Measurements from ENCODE around the gene TRAIP.

Gene TRAIP

DNA sequence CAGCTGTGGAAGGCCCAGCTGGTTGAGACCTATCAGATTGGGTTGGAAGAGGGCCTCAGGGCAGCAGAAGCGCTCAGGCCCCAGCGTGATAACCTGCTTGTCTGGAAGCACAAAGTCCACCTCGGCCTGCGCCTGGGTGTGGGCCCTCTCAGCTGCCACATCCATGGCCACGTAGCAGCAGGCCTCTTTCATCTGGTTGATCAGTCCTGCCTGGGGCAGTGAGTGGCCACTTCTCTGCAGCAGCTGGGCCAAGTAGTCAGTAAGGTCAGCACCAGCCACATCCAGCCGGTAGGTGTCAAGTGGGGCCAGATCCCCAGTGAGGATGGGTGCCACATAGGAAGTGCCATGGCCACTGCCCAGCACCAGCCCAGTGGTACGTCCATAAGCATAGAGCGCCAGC is 17.3 kb upstream of the TRAIP start:
- no peak for DNase-seq (ENCODE audit: low read depth)

DNA sequence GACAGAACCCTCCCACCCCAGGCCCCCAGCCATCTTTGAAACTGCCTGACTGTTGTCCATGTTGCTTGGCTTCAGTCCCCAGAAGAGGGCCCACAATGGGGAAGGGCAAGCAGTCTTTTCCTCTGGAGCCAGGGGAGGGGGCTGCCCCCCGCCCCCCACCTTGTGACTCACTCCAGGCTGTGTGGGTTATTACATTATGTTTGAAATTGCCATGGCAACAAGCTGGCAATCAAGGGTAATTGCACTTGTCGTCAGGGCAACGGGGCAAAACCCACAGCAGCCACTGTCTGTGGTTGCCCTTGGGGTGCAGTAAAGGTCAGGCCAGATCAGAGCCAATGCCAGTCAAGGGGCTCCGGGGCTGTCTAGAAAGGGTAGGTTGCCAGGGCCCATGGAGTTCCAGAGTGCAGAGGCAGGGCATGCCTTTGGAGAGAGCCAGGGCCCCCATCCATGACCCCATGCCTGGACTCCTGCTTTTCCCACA is 16.5 kb upstream of the TRAIP start:
- no peak for DNase-seq (ENCODE audit: low read depth)

DNA sequence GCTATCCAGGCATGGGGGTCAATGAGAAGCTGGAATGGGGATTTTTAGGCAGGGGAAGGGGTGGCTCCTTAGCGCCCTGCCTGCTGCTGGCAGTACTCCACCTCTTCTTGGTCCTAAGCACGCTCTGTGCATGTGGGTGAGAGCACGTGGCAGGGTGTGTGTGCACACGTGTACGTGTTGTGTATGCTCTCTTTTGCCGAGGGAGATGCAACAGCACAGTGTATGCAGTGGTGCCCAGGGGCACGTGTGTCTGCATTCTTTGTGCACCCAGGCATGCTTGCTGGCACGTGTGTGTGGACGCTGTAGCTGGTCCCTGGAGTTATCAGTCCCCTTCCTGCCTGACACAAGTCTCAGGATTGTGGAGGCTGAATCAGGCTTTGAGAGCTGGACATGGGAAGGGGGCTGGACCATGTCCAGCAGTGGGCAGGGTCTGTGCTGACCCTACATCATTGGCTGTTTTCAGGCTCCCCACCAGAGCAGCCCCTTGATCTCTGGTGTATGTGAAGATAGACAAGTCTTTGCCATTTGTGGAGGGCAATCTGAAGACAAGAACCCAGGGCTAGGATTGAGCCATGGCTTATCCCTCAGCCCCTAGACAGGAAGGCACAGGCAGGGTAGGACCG is 15.3 kb upstream of the TRAIP start:
- DNase-seq (ENCODE audit: low read depth) = no peak

DNA sequence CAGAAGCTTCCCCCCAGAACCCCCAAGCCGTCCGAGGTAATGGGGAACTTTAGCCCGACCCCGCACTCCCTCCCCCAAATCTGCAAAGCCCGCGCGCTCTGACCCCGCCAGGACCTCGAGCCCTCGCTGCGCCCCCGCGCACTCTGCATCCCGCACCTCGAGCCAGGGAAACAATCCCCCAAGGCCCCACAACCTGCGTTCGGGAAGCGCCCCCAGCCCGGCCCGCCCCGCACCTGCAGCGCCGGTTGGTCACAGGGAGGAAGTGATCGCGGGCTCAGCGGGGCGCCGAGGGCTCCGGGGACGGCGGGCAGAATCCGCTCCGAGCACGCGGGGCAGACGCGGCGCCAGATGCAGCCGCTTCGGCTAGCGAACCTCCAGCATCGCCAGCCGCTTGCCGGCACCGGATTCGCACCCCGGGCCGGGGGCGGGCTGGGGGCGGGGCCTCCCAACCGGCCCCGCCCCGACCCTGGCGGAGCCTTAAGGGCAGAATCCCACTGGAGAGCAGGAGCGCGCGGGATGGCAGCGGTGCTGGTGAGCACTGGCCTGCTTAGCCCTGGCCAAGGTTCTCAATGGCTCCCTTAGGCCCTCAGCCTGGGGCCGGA is 13.3 kb upstream of the TRAIP start, which contains the start of gene CAMKV:
TSS of gene CAMKV (minus strand) at position 382 of the 602 bp plus-strand sequence. CDS start 7,518 bp downstream, outside the sequence.
- DNase-seq (ENCODE audit: low read depth) = no peak

DNA sequence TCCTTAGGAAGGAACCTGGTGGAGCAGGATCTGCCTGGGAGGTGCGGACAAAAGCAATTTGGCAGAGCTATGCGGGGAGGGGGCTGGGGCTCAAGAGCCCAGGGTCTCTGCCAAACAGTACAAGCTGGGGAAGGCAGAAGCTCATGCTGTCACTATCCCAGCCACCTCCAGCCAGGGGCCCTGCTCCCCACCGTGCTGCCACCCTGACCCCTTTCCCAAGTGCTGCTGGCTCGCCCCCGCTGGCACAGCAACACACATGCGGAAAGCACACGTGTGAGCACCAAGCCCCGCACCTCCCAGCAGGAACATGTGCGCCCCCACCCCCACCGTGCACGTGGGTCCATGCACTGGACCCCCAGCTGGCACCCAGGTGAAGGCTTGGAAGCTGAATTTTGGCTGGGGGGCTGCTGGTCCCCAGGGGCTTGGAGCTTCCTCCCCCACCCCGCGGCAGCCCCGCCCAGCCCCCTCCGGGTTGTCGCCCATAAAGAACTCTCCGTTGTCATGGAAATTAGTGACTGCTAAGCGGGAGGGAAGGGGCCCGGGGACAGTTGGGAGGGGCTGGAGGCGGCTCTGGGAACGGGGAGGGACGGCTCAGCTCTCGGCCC is 12.6 kb upstream of the TRAIP start:
- DNase-seq (ENCODE audit: low read depth) = no peak

DNA sequence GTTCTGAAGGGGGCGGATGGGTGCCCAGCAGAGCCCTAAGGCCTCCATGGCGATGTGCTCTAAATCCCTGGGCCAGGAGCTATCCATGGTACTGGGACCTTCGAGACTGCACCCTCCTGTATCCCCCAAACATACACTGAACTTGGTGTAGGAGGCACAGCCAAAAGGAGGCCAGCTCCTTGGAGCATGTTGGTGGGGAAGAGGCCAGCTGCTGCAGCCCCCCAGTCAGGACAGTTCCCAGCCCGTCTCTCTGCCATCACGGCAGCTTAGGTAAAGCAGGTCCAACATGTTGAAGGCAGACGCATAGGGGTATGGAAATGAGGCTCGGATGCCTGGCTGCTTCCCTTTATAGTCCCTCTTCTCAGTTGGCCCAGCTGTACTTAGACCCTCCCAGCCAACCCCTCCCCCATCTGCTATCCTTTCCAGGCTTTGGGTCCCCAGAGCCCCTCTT is 11.5 kb upstream of the TRAIP start:
- DNase-seq (ENCODE audit: low read depth) = no peak

DNA sequence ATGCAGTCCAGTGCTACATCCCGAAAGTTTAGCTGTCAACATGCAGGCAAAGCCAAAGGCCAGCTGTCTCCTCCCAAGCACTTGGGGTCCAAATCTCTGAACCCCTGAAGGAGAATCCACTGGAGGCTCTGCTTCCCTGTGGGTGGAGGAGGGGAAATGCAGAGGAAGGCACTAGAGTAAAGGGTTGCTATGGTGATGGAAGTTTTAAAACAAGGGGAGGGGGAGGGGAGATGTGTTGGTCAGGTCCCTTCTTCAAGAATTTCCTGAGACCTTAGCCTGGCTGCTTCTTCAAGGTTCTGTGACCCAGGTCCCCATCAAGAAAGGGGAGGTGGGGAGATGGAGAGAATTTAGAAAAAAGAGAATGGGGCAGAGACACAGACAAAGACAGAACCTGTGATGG is 11.0 kb upstream of the TRAIP start:
- no peak for DNase-seq (ENCODE audit: low read depth)

DNA sequence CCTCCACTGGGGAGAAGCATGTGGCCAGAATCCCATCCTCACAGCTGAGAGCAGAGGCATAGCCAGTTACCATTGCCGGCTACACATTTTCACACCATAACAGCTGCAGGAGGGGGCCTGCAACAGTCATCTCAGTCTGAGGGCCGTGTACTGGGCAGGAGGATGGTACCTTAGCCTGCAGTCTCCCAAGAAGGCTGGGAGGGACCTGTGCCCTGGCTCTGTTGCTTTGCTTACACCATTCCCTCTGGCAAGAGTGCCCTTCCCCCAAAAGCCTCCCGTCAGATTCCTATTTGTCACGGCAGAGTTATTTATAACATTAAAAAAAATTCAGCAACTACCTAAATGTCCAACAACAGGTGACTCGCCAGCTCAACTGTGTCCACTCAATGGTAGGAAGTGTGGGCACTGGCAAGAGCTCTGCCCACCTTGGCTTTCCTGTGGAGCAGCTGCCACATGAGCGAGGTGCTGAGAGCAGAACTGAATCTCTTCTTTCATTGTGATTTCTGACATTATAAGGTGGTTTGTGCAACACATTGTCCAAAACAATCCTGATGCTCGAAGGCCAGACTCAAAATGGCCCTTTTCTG is 8.9 kb upstream of the TRAIP start:
- no peak for DNase-seq (ENCODE audit: low read depth)

DNA sequence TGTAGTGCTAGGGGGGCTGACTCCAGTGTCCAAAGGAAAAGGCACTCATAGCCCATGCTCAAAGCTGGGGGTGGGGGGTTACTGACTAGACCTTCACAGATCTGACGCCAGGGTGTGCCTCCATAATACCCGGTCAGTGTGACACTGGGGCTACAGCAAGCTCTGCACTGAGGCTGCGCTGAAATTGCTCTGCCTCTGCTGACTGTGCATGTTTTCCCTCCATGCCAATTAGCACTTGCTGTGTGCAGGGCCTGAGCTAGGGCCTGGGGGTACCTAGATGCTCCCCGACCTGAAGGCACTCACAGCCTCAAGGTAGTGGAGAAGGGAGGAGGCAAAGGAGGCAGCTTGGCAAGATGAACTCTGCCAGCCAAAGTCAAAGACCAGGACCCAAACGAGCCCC is 8.1 kb upstream of the TRAIP start:
- no peak for DNase-seq (ENCODE audit: low read depth)

DNA sequence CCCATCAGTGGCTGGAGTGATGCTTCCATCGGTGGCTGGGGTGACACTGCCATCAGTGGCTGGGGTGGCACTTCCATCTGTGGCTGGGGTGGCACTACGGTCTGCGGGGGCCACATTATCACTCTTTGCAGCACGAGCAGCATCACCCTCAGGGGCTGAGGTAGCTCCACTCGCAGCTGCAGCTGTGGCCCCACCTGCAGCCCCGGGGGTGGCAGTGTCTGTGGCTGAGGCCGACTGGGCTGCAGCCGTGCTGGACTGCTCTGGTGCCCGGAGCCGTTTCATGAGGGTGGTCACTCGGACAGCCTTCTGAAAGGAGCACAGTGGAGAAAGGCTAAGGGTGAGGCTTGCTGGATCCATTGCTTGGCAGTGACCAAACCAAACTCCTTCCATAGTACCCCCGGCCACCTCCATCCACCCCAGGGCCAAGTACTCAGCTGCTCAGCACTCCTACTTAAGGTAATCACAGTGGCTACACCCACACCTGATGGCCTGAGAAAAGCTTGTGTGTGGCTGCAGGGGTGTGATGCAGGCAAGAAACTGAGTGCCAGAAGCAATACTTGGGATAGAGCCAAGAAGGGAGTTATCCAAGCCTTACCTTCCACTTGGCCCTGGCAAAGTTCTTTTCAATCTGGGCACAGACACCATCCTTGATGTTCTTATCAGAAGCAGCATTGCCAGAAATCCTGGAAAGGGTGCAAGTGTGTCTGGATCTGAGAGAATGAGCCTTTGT is 3.4 kb upstream of the TRAIP start:
- no peak for DNase-seq (ENCODE audit: low read depth)

DNA sequence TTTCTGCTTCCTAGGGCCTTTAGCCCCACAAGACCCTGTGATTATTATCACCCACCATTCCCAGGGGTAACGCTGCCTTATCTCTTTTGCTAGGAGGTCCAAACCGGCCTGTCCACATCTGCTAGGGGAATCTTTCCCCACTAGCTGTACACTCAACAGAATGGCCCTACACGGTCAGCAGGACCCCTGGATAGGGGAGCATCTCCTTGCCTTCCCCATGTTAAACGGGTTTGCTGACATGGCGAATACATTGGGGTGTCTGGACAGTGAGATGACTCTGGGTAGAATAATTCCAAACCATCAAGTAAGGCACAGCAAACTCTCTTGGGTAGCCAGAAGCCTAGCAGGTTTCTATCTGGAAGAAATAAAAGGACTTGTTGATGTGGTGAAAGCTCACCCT is 702 bp downstream of the TRAIP start:
- no peak for DNase-seq (ENCODE audit: low read depth)

DNA sequence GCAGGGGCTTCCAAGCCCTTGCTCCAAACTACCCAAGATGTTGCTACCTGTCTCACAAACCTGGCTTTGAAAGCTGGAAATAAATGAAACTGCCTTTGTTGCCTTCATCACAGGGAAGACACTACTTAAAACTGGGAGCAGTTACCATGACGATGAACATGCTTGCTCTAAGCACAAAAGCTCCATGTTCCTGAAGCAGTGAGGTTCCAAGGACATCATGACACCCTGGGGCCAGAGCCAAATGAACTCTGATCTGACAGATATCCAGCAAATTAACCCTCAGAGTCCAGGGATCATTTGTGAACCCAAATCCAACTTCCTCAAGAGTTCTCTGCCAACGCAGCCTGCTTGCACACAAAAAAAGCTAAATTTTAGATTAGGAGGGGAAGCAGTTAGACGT is 10.7 kb downstream of the TRAIP start:
- no peak for DNase-seq (ENCODE audit: low read depth)

DNA sequence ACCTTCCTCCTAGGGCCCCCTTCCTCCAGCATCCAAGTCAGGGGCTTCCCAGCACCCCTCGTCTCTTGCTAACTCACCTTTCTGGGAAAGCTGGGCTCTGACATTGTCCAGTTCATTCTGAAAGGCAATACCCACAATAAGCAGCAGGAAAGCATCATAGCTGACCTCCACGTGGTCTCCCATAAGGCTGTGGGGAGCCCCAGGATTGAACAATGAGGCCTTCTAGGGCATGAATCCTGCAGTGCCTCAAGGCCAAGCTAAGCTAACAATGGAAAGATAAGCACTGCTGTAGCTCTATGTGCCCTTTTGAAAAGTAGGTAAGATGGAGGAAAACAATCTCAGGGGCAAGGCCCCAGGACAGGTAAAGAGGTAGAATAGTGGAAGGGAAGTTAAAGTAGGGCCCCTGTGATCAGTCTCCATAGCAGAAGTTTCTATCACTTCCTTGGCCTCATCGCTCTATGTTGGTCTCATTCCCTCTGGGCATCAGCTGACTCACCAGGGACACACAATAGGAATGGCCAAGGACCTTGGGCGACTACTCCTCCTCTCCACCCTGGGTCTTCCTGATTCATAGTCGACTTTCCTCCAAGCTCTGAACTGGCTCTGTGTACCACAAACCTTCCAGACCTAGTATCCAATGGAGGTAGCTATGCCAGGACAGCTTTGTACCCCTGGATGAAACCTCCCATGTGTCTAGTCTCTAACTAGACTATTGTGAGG is 11.7 kb downstream of the TRAIP start:
- DNase-seq (ENCODE audit: low read depth) = no peak

DNA sequence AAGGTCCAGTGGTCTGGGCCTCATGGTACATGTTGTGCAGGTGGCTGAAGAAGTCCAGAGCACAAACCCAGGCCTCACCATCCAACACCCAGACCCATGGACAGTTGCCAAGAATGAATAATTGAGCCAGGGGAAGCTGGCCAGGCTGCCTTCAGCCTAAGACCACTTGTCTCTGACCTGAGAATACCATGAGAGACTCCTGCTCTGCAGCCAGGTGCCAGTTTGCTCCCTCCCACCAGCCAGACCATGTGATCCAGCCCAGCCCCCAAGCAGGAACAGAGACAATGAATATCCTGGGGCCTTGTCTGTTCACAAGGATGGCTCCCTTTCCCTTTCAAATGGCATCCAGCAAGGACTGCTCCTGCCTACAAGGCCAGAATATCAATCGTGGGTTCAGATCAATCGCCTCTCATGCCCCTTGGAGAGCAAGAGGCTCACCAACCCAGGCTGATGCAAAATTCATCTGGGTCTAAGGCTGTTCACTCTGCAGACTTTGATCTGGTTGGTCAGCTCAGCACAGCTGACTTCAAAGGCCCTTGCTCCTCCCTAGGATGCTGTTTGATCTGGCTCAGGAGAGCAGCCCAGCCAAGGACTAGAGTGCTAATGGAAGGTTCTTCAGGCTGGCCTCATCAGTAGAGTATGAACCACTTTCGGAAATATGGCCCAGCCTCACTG is 13.4 kb downstream of the TRAIP start:
- DNase-seq (ENCODE audit: low read depth) = no peak

DNA sequence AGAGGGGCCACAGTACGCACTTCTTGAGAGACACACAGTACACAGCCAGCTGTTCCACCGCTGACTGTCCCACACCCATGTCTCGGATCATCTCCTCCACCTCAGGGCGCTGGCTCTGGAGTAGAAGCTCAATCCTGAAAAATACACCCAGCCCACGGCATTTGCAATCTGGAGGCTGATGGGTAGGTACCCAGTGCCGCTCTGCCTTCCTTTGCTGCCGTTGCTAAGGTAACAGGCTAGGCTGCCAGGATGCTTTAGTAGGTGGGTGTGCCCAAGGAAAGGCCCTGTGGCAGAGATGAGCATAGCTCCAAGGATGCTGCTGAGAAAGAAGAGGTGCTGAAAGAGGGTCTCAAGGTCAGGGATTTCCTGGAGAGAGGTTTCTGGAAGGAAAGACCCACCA is 14.6 kb downstream of the TRAIP start:
- DNase-seq (ENCODE audit: low read depth) = no peak

DNA sequence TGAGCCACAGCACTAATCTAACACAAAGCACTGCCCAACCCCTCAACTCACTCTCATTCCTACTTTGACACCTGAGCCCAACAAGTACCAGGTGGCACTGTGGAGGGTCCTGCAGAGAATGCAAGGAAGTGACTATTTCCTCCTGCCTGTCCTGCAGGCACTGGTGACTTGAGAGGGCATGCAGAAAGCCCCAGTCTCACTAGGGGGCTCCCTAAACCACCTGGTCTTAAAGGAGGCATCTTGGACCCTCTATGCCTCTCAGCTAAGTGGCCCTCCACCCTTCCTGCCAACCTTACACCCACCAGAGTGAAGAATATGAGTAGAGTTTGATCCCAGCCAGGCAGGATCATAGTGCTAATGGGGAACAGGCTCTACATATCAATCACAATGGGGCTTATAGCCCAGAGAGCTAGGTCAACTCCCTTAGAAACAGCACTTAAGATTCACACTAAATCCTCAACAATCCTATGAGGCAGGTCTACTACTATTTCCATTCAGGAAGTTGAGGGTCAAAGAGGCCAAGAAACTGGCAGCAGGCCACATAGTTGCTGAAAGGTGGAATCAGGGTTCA is 15.2 kb downstream of the TRAIP start:
- DNase-seq (ENCODE audit: low read depth) = no peak

DNA sequence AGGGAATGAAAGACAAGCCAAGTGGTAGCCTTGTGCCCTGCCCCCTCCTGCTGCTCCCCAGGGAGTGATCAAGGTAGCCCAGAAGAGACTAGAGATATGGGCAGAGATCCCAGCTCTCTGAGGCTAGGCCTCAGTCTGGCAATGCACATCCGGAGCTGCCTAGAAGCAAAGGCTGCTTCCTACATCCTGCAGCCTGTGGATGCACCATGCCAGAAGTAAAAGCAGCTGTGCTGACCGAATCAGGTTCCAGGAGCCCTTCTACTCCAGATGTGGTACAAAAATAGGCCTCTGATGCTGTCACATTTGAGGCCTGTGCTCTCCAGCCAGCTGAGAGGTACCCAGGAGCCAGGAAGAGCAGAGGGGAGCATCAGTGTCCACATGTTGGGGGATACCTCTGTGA is 16.0 kb downstream of the TRAIP start:
- no peak for DNase-seq (ENCODE audit: low read depth)

DNA sequence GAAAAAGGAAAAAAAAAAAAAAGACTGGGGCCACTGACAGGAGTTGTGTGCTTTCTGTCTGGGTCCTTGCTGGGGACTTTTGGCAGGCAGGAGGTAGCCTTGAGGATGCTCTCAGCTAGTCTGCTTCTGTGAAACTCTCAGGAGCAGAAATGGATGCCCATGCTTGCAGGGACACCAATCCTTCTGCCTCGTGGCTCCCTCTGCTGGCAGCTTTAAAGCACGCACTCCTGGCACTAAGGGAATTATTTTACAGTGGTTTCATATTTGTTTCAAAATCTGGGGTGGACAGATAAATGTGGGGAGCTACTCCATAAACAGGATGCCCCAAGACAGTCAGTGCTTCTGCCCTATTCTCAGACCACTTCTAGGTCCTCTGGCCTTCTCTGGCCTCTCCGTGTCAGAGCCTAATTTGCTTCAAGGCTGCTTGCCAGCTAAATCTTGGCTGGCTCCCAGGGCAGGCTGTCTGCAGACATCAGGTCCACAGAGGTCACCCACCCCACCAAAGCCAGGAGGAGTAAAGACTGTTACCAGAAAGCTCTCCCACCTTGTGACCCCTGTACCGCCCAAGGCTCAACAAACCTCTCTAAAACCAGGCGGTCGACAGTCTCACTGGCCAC is 17.1 kb downstream of the TRAIP start:
- peak; percentile 70 for DNase-seq (ENCODE audit: low read depth)

DNA sequence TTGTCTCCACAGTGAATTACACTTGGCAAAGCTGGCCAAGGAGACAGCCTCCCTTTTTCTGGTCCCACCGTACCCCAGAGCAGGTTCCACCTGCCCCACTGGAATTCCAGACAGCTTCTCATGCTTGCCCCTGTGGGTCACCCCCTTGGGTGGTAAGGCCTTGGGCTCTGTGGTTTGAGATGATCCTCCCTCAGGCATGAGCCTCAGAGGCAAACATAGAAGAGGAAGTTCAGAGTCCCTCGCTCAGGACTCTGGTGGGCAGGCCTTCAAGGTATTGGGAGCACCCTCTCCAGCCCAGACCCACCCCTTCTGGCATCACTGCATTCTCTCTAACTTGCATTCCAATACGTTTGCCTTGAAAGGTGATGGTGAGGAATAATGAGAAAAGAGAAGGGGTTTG is 25.0 kb downstream of the TRAIP start:
- DNase-seq (ENCODE audit: low read depth) = no peak

DNA sequence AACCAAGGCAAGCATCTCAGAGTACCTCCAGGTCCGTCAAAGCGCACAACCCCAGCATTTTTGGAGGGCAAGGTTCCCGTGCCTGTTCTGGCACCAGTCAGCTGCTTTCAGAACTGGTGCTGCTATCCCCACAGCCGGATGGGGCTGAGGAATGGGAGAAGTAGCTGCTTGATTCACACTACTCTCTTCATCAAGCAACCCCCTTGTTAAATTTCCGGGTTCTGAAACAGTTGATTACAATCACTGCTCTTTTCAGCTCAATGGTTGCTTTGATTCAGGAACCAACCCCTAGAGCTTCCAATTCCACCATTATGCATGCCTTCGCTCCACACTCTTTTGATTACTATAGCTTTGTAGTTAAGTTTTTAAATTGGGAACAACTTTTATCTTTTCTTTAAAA is 30.3 kb downstream of the TRAIP start:
- no peak for DNase-seq (ENCODE audit: low read depth)
